HG03558 (cell line): ENCODE results near the gene NAAA.
"Not testable (repeated sequence)": the region's sequence is repeated elsewhere in the genome, so short reads cannot be mapped to it uniquely, and the experiment has no call there.

Source experiments
- ATAC-seq: cut with Tn5 transposase; IDR thresholded peaks from one replicate; pipeline ENCODE4 v1.9.1; 2021; ENCODE audit warnings: moderate number of reproducible peaks; ENCODE audit not compliant: unreplicated experiment; ENCODE audit errors: extremely low read depth

The NAAA gene

DNA sequence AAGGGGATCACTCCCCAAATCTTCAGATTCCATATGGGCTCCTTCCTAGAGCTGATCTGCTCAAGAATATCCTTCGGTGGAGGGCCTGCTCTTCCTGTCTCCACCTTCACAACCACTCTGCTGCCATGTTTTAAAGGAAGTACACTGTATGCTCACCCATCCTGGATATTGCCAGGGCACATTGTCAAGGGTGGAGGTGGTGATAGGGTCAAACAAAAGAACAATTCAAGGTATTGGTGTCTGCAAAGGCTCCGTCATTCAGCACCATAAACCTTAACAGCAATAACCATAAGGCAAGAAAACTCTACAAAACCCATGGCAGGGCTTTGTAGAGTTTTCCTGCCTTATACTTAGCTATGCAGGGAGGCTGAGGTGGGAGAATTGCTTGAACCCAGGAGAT is 18.9 kb downstream of the NAAA start:
- no peak for ATAC-seq

DNA sequence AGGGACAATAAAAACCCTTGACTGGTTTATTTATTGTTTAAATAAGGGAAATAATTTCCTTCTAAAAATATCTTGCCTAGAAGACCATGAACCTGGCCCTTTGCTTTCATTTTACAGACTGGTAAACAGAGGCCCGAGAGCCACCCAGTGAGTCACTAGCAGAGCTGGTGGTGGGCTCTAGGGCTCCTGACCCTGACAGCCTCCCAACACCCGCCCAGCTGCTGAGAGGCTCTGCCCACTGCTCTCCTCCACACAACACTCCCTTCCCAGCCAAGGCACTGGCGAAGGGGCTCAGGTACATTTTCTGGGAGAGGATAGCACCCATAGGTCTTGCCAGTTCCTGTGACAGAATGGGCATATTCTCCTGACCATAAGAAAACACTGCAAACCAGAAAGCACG is 20.5 kb downstream of the NAAA start:
- ATAC-seq = no peak

DNA sequence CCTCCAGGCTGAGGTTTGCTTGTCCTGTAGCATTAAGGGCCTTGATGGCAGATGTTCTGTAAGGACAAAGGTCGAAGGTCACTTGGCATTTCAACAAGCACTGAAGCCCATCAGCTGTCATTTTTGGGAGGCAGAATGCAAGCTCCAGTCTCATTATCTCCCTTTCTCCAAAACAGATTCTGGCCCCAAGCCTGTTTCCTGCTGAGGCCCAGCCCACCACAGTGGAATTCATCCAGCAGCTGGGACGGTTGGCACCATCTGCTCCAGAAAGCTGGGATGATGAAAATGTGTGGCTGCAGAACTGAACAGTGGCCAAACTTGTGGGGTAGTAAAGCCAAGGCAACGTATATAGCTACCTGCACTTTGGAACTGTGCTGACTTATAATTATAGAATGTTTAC is 20.9 kb downstream of the NAAA start:
- ATAC-seq = no peak

DNA sequence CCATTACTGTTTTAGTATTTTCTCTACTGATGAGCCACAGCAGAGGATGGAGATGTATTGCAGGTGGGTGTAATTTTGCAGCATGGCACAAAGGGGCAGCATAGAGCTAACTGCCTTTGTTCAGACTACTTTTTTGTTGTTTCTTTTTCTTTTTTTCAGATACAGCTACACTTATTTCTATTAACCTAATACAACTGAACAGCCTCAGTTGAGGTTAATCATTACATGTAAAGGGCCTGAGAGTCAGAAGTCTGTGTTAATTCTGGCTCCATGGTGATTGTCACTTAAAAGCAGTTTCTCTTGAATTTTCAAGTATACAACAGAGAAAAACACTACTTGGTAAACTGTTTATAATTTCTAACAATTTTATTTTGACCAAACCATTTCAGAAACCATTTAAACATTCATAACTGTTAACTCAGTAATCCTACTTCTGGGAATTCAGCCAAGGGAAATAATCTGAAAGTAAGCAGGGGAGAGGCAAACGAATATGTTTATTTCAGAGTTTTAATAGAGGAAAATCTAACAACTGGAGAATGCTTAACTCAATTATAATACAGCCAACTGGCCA is 24.6 kb downstream of the NAAA start:
- ATAC-seq = no peak

DNA sequence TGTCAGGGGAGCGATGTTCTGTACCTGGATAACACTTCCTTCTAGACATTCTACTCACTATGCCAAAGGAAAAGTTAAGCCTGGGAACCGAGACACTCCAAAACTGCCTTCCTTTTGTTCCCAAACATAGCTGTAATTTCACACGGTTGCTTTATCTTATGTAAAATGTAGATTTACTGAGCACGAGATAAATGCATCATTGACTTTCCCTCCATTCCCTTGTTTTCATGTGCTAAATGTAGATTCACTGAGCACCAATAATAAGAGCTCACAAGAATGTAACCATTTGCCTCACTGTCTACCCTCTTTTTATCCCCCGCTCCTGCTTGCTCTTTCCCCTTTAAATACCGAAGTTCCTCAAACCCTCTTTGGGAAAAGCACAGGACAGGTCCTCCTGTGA is 27.8 kb downstream of the NAAA start:
- ATAC-seq = no peak

DNA sequence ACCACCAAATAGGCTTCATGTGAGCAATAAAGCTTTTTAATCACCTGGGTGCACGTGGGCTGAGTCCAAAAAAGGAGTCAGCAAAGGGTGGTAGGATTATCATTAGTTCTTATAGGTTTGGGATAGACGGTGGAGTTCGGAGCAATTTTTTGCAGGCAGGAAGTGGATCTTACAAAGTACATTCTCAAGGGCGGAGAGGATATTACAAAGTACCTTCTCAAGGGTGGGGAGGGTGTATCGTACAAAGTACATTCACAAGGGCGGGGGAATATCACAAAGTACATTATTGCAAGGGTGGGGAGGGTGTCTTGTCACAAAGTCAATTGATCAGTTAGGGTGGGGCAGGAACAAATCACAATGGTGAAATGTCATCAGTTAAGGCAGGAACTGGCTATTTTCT is 30.0 kb downstream of the NAAA start:
- not testable (repeated sequence) for ATAC-seq

DNA sequence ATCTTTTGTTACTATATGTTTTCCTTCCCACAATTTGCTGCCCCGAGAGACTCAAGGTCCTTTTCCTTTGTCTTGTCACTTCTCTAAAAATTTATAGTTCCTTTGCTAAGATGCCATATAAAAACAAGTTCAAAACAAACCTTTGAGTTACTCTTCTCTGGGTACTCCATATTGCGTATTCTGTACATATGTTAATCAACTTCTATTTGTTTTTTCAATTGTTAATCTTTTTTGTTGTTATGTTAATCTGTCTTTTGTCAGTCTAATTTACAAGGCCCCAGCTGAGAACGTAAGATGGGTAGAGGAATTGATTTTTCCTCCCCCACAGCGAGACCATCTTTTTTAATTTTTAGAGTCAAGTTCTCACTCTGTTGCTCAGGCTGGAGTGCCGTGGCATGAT is 31.4 kb downstream of the NAAA start:
- ATAC-seq = no peak

DNA sequence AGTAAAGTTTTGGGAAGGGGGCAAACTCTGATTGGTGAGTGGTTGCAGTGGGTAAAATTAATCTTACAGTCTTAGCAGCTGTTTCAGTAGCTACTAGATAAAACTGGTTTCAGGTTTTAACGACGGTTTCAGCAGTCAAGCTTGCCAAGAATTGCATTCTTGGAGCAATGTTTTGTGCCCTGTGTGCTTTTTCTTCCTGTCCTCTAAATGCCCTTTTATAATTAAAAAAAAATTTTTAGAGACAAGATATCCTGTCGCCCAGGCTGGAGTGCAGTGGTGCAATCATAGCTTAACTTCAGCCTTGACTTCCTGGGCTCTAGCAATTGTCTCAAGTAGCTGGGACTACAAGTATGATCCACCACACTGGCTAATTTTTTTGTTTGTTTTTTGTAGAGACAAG is 32.3 kb downstream of the NAAA start:
- no peak for ATAC-seq

DNA sequence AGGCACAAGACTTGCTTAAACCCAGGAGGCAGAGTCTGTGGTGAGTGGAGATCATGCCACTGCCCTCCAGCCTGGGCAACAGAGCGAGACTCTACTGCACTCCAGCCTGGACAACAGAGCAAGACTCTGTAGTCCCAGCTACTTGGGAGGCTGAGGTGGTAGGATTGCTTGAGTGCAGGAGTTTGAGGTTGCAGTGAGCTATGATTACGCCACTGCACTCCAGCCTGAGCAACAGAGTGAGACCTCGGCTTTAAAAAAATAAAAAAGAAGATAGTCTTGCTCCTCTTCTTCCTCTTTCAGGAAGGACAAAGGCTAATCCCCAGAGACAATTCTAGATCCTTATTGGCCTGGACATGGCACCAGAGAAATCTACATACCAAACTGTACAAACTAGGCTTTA is 32.8 kb downstream of the NAAA start:
- ATAC-seq = no peak

DNA sequence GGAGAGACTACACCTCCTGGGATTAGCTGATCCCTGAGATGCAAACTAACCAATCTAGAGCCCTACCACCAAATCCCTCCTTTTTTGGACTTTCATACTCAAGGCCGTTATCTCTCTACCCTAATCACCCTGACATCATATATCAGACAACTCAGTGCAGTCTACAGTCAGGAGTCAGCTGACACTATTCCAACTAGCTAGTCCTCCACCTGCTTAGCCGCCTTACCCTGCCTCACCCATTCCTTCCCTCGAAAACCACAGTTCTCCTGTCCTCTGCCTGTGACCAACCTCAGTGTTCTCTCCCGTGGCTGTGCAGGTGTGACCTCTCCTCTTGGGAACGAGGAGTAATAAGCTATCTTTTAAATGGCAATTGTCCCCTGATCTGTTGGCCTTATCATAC is 36.7 kb downstream of the NAAA start:
- no peak for ATAC-seq

DNA sequence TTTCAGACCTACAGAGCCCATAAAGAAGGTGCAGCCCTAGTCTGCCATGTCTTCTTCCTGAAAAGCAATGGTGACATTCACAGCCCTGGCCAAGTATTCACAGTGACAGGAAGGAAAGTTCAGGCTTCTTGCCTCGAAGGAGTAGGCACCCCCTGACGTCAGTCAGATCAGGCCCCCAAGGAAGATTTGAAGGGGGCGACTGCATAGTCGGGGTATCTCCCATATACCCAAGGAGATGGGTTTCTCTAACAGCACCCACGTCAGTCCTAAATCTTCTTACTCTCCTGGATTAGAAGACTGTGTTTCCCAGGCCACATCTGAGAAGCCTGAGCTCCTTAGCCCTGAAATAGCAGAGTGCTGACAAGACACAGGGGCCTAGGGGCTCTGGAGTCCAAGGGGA is 38.5 kb downstream of the NAAA start, which contains the start of gene PPEF2:
Gene PPEF2 (minus strand): TSS at position 101 of the 400 bp plus-strand sequence. CDS start 6,127 bp downstream, outside the sequence.
- ATAC-seq = no peak

DNA sequence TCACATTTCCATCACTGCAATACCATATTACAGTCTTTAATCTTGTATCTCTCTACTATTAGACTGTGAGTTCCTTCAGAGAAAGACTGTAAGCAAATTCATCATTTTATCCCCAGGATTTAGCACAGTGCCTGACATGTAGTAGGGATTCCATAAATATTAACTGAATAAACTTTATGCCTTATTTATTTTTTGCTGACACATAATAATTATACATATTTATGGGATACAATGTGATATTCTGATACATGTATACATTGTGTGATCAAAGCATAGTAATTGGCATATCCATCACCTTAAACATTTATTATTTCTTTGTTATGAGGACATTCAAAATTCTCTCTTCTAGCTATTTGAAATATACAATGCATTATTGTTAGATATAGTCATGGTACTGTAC is 42.3 kb downstream of the NAAA start:
- ATAC-seq = no peak

DNA sequence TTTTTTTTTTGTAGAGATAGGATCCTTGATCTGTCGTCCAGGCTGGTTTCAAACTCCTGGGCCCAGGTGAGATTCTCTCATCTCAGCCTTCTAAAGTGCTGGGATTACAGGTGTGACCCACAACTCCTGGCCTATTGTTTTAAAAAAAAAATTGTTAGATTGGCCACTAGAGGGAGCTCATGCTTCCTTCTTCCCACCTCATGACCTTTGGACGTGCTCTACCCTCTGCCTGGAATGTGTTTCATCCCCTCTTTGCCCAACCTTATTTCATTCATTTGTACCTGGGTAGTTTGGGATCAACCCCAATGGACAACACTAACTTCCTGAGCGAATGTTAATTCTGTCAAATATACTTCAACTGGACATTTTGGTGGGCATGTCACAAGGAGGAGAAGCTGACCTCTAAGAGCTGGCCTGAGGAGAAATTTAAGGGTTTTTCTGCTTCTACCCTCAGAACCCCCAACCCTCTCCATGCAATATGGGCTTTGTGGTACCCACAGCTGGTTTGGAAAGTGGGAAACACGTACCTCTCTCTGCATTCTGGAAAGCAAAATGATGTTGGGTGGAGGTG is 45.0 kb downstream of the NAAA start:
- no peak for ATAC-seq

DNA sequence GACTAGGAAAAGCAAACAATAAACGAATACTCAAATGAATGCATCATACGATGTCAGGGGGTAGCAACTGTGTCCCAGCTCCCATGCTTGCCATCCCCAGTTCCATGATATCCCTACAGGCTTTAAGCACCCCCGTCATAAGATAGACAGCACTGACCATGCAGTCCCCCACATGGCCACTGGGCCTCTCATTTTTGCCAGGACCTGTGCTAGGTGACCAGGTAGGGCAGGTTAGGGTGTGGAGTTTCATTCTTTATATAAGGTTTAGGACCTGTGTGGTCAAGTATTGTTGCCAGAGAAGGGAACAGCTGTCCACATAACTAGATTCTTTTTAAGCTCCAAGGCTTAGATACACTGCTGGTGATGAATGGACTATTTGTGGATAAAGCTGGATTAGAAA is 48.3 kb downstream of the NAAA start:
- no peak for ATAC-seq

DNA sequence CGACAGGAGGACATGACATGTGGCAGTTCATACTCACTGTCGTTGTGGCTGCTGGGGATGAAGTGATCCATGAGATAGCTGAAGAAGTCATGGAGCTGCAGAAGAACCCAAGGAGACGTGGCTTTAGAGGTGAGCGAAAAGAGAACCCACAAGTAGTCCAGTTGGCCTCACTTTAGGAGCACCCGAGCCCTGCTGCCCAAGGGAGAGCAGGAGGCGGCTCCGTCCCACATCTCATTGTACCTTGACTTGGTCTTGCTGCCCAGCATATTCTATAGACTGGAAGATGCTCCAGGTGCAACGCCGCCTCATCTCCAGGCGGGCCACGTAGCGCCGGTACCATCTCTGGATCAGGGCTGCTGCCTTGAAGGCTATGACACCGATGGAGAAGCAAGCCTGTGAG is 49.2 kb downstream of the NAAA start:
- ATAC-seq = no peak

DNA sequence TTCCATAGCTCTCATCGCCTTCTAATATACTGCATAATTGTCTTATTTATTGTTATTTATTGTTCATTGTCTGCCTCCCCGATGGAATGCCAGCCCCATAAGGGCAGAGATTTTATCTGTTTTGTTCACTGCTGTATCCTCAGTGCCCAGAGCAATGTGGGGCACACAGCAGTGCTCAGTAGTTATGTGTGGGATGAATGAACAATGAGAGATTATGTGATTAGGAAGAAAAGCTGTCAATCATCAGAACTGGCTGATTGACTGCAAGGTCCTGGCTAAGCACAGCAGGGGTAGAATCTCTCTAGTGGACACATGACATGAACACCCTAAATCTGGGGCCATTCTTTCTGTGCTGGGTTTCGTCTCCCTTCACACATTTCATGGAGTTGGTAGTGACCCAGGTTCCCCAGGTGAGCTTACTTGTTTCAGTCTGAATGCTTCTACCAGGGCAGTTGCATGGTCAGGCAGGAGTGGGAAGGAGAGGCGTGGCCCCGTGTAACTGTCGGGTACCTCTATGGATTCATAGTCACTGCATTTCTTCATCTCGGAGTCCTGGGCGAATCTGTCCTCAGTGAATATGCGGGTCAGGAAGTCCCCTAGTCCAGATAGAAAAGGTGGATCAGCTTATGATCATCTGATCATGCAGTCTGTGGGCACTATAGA is 51.1 kb downstream of the NAAA start:
- no peak for ATAC-seq

DNA sequence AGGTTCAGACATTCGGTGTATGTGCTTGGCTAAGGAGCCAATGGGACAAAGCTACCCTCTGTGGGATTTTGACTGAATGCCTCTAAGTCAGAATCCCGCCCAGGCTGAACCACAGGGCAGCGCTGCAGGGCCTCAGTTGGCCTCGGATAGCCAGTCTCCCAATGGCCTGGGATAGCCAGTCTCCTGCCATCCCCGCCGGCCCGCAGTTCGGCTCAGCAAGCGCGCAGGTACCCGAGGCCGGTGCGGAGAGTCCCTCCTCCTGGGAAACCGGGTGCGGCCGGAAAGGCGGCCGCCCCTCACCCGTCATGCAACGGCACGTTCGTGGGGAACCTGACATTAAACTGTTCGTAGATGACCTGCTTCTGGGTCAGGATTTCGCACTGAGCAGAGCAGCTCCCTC is 54.7 kb downstream of the NAAA start:
- no peak for ATAC-seq

DNA sequence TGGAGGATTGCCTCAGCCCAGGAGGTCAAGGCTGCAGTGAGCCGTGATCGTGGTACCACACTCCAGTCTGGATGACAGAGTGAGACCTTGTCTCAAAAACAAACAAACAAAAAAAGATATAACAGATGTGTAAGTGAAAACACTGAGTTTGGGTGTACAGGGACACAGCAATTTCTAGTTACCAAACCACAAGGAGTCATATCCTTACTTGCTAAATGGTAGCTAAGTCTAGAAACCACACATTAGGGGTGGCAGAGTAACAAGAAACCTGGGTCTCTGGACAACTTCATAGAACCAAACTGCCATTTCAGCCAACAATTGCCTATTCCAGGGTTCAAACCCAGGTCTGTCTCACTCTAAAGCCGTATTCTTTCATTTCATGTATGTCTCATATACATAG is 59.3 kb downstream of the NAAA start:
- no peak for ATAC-seq

DNA sequence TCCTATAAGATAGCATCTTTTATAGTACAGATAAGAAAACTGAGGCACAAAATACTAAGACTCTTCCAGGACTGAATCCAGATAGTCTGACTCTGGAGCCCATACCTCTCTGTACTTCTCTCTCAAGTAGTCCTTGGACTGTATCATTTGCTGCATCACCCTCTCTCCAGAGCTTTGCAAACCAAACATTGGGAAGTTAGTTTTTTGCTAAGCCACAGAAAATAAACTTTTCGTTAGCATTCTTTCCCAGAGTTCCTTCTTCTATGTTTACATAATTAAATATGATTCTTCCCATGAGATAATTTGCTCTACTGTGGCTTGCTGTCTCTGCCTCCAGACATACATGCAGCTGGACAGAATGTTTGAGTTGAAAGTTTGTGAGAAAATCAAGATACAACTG is 60.5 kb downstream of the NAAA start:
- no peak for ATAC-seq

DNA sequence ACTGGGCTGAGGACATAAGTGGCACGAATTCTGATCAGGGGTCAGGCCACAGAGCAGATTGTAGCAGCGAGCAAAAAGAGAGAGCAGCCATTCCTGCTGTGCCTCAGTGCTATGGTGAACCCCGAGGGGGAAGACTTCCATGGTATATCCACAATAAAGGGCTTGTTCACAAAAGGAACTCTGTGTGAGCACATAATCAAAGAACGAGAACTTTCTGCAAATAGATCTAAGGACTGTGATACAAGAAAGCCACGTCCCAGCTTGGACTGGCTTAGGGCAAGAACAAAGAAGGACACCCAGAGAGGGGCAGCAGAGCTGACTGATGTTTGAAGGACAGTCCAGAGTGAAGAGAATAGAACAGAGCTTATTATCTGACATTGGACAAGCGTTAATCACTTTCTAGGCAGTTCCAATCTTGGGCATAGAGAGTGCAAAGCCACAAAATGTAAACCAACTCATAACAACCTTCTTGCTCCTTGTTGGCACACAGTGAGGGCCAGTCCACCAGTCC is 62.5 kb downstream of the NAAA start:
- no peak for ATAC-seq

DNA sequence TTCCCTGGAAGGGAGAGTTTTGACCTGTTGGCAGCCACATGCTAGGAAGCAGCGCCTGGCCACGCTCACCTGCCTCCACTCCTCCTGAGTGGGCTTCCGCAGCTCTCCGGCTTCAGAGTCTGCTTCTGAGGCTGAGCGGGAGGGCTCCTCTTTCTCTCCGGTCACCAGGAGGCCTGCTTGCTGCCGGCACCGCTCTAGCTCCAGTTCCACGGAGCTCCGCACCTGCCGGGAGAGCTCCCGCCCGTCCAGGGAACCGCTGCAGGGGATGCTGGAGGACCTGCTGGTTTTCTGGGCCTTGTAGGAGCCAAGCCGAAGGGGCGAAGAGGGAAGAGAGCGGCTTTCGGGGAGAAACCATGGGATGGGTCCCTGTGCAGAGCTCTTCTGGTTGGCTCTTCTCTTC is 64.6 kb downstream of the NAAA start:
- no peak for ATAC-seq

DNA sequence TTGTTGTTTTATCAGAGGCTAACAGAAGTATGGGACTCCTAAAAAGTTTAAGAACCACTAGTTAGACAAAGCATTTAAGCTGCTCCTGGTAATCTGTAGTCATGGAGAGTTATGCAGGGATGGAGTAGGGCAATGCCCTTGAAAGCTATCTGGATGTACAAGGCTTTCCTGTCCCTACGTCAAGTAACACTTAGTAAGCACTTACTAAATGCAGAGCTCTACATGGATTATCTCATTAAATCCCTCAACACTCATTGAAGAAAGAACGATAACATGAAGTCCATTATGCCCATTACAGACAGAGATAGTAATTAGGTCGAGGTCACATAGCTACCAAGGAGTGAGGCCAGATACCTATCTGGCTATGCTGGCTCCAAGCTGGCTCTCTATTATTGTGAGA is 71.7 kb downstream of the NAAA start:
- ATAC-seq = no peak
